ENCODE measurements around the gene ATP8B4. TPM values are rescaled to one million over a fixed set of nuclear protein-coding genes. Genes with fewer than 3 reads are reported as not detected.
A peak's percentile ranks its signal among the peaks of the same experiment; 100 is the strongest.

ATP8B4 gene
- total RNA-seq, 1 donor from 2014 or later: 45.8 TPM

DNA sequence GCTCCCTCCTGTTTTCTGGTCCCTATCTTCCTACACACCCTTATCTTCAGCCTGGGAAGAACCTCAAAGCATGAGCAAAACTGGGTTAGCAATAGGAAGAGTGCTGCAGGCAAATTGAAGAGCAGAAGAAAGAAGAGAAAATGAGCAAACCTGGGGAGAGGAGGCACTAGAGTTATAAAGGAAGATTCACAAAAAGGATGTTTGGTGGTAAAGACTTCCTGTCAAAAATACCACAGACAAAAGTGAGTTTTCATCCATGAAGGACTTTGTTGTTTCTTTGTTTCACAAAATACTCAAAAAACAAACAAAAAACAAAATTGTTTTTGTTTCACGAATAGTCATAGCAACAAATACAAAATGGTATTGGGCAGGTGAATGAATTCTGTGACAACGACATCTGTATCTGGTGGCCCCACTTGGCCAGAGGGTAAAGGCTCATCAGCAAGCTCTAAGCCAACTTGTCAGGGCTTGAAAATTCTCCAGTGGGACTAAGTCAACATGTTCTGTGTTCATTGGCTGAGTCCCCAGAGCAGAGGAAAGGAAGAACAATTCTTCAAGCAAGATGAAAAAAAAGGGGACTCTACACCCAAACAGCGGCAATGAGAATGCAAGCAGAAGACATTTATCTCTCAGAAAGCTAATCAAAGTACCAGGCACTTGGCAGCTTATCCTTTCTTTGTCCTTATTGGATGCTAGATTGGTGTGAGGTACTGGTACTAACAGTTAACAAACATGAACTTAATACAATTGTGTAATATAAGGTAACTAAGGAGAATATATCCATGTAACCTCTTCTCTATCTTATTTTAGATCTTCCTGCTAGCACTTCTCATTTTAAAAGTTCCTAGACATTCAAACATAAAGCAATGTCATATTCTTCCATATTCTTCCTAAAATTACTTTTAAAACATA is 9.7 kb downstream of the ATP8B4 start:
- Mint-ChIP-seq H3K27ac (ENCODE audit: unreplicated experiment) (peak overlapping the region; percentile 77), H3K36me3 (ENCODE audit: low read depth, unreplicated experiment) (peaks cover 11% of the 10 kb centered on the region), H3K4me1 (ENCODE audit: unreplicated experiment) (peaks cover 53% of the 10 kb centered on the region), H3K9me3 (ENCODE audit: unreplicated experiment) (no peaks in the 10 kb centered on the region), H3K4me3 (ENCODE audit: unreplicated experiment) (no peak overlapping the region), H3K27me3 (ENCODE audit: unreplicated experiment) (peaks cover 3% of the 10 kb centered on the region)
- DNase-seq (ENCODE audit: low spot score): no peak
- no peak for TF ChIP-seq CTCF (IDR thresholded peaks at IDR 0.05; ENCODE audit: unreplicated experiment)

GRCh38 chr15:50108461-50108860 is 10.6 kb downstream of the ATP8B4 start:
- Mint-ChIP-seq H3K36me3 (ENCODE audit: low read depth, unreplicated experiment) (peaks cover 19% of the 10 kb centered on the region), H3K4me1 (ENCODE audit: unreplicated experiment) (peaks cover 49% of the 10 kb centered on the region), H3K9me3 (ENCODE audit: unreplicated experiment) (no peaks in the 10 kb centered on the region), H3K27ac (ENCODE audit: unreplicated experiment) (peak overlapping the region; percentile 33), H3K27me3 (ENCODE audit: unreplicated experiment) (peaks cover 2% of the 10 kb centered on the region), H3K4me3 (ENCODE audit: unreplicated experiment) (no peak overlapping the region)
- no peak for TF ChIP-seq CTCF (IDR thresholded peaks at IDR 0.05; ENCODE audit: unreplicated experiment)
- DNase-seq (ENCODE audit: low spot score): no peak

DNA sequence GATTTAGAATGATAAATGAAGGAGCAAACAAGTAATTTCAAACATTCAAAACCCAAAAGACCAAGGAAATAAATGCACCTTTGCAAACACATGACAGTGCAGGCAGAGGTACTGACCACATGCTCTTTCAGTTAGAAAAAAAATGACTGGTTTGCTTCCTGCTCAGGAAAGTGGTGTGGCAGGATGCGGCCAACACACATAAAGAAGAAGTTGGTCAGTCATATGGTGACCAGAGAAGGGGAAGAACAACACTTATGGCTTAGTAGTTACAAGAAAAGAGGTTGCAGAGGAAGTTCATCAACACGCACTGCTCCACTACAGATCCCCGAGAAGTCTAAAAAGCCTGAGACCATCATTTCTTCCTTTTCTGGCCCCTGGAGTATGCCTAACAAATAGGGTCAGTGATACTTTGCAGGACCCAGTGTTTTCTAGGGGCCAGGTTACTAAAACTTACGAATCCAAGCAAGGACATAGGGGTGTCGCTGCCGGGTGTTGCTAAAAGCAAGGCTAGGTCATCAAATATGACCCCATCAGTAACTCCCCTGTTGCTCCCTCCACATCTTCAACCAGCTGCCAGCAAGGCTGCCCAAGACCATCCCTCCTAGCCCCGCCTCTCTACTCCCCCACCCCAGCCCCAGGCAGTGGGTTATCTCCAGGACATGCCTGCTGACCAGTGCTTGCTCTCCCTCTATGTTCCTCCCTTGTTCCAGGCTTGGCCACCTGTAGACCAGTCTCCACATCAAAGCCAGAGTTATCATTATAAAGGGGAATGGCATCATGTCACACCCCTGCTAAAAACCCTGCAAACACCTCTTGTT is 11.2 kb downstream of the ATP8B4 start:
- peaks cover 19% of the 10 kb centered on the region for H3K36me3 Mint-ChIP-seq (ENCODE audit: low read depth, unreplicated experiment)
- H3K9me3 Mint-ChIP-seq (ENCODE audit: unreplicated experiment): no peaks in the 10 kb centered on the region
- H3K27ac Mint-ChIP-seq (ENCODE audit: unreplicated experiment): peak overlapping the region; percentile 65
- H3K27me3 Mint-ChIP-seq (ENCODE audit: unreplicated experiment): peaks cover 2% of the 10 kb centered on the region
- no peak for DNase-seq (ENCODE audit: low spot score)
- no peak for TF ChIP-seq CTCF (IDR thresholded peaks at IDR 0.05; ENCODE audit: unreplicated experiment)
- peaks cover 43% of the 10 kb centered on the region for H3K4me1 Mint-ChIP-seq (ENCODE audit: unreplicated experiment)
- no peak overlapping the region for H3K4me3 Mint-ChIP-seq (ENCODE audit: unreplicated experiment)

GRCh38 chr15:50107157-50107556 is 11.9 kb downstream of the ATP8B4 start:
- Mint-ChIP-seq H3K27ac (ENCODE audit: unreplicated experiment) (peak overlapping the region; percentile 23), H3K36me3 (ENCODE audit: low read depth, unreplicated experiment) (peaks cover 16% of the 10 kb centered on the region), H3K4me1 (ENCODE audit: unreplicated experiment) (peaks cover 37% of the 10 kb centered on the region), H3K4me3 (ENCODE audit: unreplicated experiment) (no peak overlapping the region), H3K9me3 (ENCODE audit: unreplicated experiment) (no peaks in the 10 kb centered on the region), H3K27me3 (ENCODE audit: unreplicated experiment) (no peaks in the 10 kb centered on the region)
- no peak for DNase-seq (ENCODE audit: low spot score)
- no peak for TF ChIP-seq CTCF (IDR thresholded peaks at IDR 0.05; ENCODE audit: unreplicated experiment)
